Astrocyte (in vitro differentiated cells and primary cell): Measurements from ENCODE around the gene CLEC3B. TPM values are rescaled to one million over a fixed set of nuclear protein-coding genes. Genes with fewer than 3 reads are reported as not detected.

Experiments used
- DNase-seq: peaks from one replicate; pipeline ENCODE4 v3.0.0-alpha.2; 2010; ENCODE audit warnings: low read depth
- FAIRE-seq: peaks from 2 replicates; lab custom pipeline; 2011; peaks lifted over from hg19 to GRCh38; lab: Jason Lieb, UNC
- H2AFZ ChIP-seq: 2 replicates; pipeline ENCODE4 v1.6.0; 2012; ENCODE audit warnings: low read depth, low read length, inconsistent platforms
- H3K27ac ChIP-seq: 2 replicates; pipeline ENCODE4 v1.5.1; 2011; ENCODE audit warnings: low read depth, low read length, inconsistent platforms
- H3K27me3 ChIP-seq: 2 replicates; pipeline ENCODE4 v1.6.0; 2011; ENCODE audit warnings: low read length, inconsistent platforms; ENCODE audit not compliant: insufficient read depth
- H3K36me3 ChIP-seq: 2 replicates; pipeline ENCODE4 v1.5.1; 2011; ENCODE audit warnings: low read length, inconsistent platforms; ENCODE audit not compliant: insufficient read depth
- H3K4me1 ChIP-seq: 2 replicates; pipeline ENCODE4 v1.5.1; 2011; ENCODE audit warnings: low read length, inconsistent platforms; ENCODE audit not compliant: insufficient read depth
- H3K4me2 ChIP-seq: 2 replicates; pipeline ENCODE4 v1.6.0; 2012; ENCODE audit warnings: low read length, inconsistent platforms
- H3K4me3 ChIP-seq: 2 replicates; pipeline ENCODE4 v1.5.1; 2011; ENCODE audit warnings: low read depth, mild to moderate bottlenecking, low read length, inconsistent platforms; ENCODE audit not compliant: insufficient read depth
- H3K79me2 ChIP-seq: 2 replicates; pipeline ENCODE4 v1.6.0; 2012; ENCODE audit warnings: mild to moderate bottlenecking, low read length, inconsistent platforms; ENCODE audit not compliant: insufficient read depth
- H3K9ac ChIP-seq: 2 replicates; pipeline ENCODE4 v1.6.0; 2012; ENCODE audit warnings: mild to moderate bottlenecking, low read length, inconsistent platforms
- H3K9me3 ChIP-seq: 2 replicates; pipeline ENCODE4 v1.5.1; 2012; ENCODE audit warnings: low read depth, mild to moderate bottlenecking, low read length, inconsistent platforms; ENCODE audit not compliant: insufficient read depth
- H4K20me1 ChIP-seq: 2 replicates; pipeline ENCODE4 v1.6.0; 2012; ENCODE audit warnings: low read length, inconsistent platforms; ENCODE audit not compliant: insufficient read depth
- H3K27ac Mint-ChIP-seq: one replicate; pipeline ENCODE4 v1.8.0; 2021; ENCODE audit warnings: mild to moderate bottlenecking, mixed read lengths; ENCODE audit not compliant: unreplicated experiment
- H3K27me3 Mint-ChIP-seq: one replicate; pipeline ENCODE4 v1.8.0; 2021; ENCODE audit warnings: low read depth, mixed read lengths; ENCODE audit not compliant: unreplicated experiment
- H3K36me3 Mint-ChIP-seq: one replicate; pipeline ENCODE4 v1.8.0; 2021; ENCODE audit warnings: low read depth, mixed read lengths; ENCODE audit not compliant: unreplicated experiment
- H3K4me1 Mint-ChIP-seq: one replicate; pipeline ENCODE4 v1.8.0; 2021; ENCODE audit warnings: low read depth, mixed read lengths; ENCODE audit not compliant: unreplicated experiment
- H3K4me3 Mint-ChIP-seq: one replicate; pipeline ENCODE4 v1.8.0; 2021; ENCODE audit warnings: mild to moderate bottlenecking, moderate library complexity, mixed read lengths; ENCODE audit not compliant: unreplicated experiment
- H3K9me3 Mint-ChIP-seq: one replicate; pipeline ENCODE4 v1.8.0; 2021; ENCODE audit warnings: mild to moderate bottlenecking, mixed read lengths; ENCODE audit not compliant: unreplicated experiment
- EZH2 ChIP-seq: IDR thresholded peaks from 2 replicates; pipeline ENCODE4 v1.6.1; 2012; ENCODE audit warnings: mild to moderate bottlenecking, low read length, inconsistent platforms; ENCODE audit not compliant: insufficient read depth
- total RNA-seq: library from RNA; stranded (reverse); gene quantifications from 2 replicates; pipeline ENCODE4 v1.2.1, GENCODE V29; 2021
- TF ChIP-seq, protein P1 (sequence below): IDR thresholded peaks from 2 replicates; pipeline ENCODE4 v1.5.1; 2011; ENCODE audit warnings: low read depth, mild to moderate bottlenecking, inconsistent platforms, low read length, moderate library complexity; ENCODE audit not compliant: insufficient read depth

Gene CLEC3B
- total RNA-seq, 1 donor from 2014 or later: 0.32 TPM

DNA sequence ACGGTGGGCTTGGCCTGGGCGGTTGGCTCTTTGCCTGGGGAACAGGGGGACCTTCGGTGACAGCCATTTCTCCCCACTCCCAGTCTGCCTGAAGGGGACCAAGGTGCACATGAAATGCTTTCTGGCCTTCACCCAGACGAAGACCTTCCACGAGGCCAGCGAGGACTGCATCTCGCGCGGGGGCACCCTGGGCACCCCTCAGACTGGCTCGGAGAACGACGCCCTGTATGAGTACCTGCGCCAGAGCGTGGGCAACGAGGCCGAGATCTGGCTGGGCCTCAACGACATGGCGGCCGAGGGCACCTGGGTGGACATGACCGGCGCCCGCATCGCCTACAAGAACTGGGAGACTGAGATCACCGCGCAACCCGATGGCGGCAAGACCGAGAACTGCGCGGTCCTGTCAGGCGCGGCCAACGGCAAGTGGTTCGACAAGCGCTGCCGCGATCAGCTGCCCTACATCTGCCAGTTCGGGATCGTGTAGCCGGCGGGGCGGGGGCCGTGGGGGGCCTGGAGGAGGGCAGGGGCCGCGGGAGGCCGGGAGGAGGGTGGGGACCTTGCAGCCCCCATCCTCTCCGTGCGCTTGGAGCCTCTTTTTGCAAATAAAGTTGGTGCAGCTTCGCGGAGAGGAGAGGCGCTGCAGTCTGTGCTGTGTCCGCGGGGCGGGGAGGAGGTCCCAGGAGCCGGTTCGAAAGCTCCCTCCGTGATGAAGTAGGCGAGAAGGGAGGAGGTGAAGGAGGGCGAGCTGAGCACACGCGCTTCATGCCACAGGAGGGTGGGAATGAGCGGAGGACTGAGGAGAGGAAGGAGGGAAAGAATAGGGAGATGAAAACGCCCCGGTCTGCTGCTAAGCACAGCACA is 9.6 kb downstream of the CLEC3B start:
- FAIRE-seq (no peak), DNase-seq (no peak)
- peaks cover 11% of the 10 kb centered on the region for H3K4me1 Mint-ChIP-seq
- Histone ChIP-seq H3K27ac (no peak overlapping the region), H3K36me3 (no peaks in the 10 kb centered on the region), H3K27me3 (peaks cover 2% of the 10 kb centered on the region), H4K20me1 (no peaks in the 10 kb centered on the region), H3K4me3 (peak overlapping the region; percentile 60), H3K4me2 (peak overlapping the region; percentile 94), H3K9me3 (no peaks in the 10 kb centered on the region), H3K9ac (peak overlapping the region; percentile 52), H2AFZ (peak overlapping the region; percentile 79), H3K79me2 (no peaks in the 10 kb centered on the region), H3K4me1 (no peaks in the 10 kb centered on the region)
- H3K27me3 Mint-ChIP-seq: peaks cover 50% of the 10 kb centered on the region
- TF ChIP-seq, protein P1, sequence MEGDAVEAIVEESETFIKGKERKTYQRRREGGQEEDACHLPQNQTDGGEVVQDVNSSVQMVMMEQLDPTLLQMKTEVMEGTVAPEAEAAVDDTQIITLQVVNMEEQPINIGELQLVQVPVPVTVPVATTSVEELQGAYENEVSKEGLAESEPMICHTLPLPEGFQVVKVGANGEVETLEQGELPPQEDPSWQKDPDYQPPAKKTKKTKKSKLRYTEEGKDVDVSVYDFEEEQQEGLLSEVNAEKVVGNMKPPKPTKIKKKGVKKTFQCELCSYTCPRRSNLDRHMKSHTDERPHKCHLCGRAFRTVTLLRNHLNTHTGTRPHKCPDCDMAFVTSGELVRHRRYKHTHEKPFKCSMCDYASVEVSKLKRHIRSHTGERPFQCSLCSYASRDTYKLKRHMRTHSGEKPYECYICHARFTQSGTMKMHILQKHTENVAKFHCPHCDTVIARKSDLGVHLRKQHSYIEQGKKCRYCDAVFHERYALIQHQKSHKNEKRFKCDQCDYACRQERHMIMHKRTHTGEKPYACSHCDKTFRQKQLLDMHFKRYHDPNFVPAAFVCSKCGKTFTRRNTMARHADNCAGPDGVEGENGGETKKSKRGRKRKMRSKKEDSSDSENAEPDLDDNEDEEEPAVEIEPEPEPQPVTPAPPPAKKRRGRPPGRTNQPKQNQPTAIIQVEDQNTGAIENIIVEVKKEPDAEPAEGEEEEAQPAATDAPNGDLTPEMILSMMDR: no peak
- TF ChIP-seq EZH2: no peak
- H3K36me3 Mint-ChIP-seq: peaks cover 4% of the 10 kb centered on the region
- H3K27ac Mint-ChIP-seq: no peak overlapping the region
- H3K4me3 Mint-ChIP-seq: peak overlapping the region; percentile 71
- H3K9me3 Mint-ChIP-seq: peaks cover 3% of the 10 kb centered on the region

DNA sequence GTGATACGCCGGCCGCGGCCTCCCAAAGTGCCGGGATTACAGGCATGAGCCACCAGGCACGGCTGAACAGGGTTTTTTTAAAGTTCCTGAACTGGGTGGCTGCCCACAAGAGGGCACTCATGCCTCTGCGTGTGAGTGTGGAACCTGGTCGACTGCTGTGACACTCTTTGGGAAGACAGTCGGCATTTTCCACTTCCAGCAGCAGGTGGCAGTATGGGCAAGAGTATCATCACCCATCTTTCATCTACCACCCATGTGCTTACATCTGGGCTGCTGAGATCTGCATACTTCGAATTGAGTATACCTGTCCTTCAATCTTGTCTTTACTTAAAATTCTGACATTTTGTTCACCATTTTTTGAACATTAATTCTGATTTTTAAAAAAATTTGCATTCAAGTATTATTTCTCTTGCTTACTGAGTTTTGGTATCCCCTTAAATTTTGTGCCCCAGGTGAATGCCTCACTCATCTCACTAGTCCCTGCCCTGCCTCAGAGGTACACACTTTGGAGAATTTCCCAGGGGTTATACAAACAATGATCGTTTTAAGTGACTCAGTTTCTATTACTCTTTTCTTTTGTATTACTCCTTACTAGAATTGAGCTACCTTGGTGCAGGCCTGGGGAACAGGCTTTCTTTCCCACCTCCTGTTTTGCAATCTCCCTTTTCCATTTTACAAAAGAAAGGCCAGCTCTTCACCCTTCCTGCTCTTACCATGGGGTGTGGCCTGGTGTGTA is 11.8 kb downstream of the CLEC3B start:
- H3K4me1 Mint-ChIP-seq: peaks cover 11% of the 10 kb centered on the region
- peak; percentile 97 for FAIRE-seq
- H3K27me3 Mint-ChIP-seq: peaks cover 35% of the 10 kb centered on the region
- H3K79me2 ChIP-seq: no peaks in the 10 kb centered on the region
- no peak overlapping the region for H3K27ac ChIP-seq
- peak overlapping the region; percentile 42 for H3K4me2 ChIP-seq
- H3K36me3 ChIP-seq: no peaks in the 10 kb centered on the region
- H3K4me3 ChIP-seq: no peak overlapping the region
- TF ChIP-seq, protein P1: peak; percentile 99
- no peak for TF ChIP-seq EZH2
- peaks cover 4% of the 10 kb centered on the region for H3K36me3 Mint-ChIP-seq
- H3K27me3 ChIP-seq: peaks cover 2% of the 10 kb centered on the region
- no peak overlapping the region for H3K4me3 Mint-ChIP-seq
- DNase-seq: peak; percentile 75
- no peaks in the 10 kb centered on the region for H3K4me1 ChIP-seq
- no peak overlapping the region for H3K9ac ChIP-seq
- H2AFZ ChIP-seq: no peak overlapping the region
- H3K9me3 ChIP-seq: no peaks in the 10 kb centered on the region
- no peak overlapping the region for H3K27ac Mint-ChIP-seq
- no peaks in the 10 kb centered on the region for H4K20me1 ChIP-seq
- no peaks in the 10 kb centered on the region for H3K9me3 Mint-ChIP-seq
